ENCODE measurements around the gene RBM3. TPM values are rescaled to one million over a fixed set of nuclear protein-coding genes. Genes with fewer than 3 reads are reported as not detected.
"Not testable (repeated sequence)": the region's sequence is repeated elsewhere in the genome, so short reads cannot be mapped to it uniquely, and the experiment has no call there.

Gene RBM3
- 305 TPM for polyA plus RNA-seq (ENCODE audit: insufficient read length)

- peak; percentile 84 for DNase-seq (ENCODE audit: low read depth)
Measured at GRCh38 chrX:48574270-48575266, at the start of gene RBM3. Gene RBM3 (plus strand): TSS chrX:48574484. CDS start chrX:48575181, 697 bp downstream.

- not testable (repeated sequence) for DNase-seq (ENCODE audit: low read depth)
Measured at GRCh38 chrX:48525853-48526252, 48.4 kb upstream of the RBM3 start.

GRCh38 chrX:48530736-48531135 lies 43.5 kb upstream of the RBM3 start:
- no peak for DNase-seq (ENCODE audit: low read depth)

- no peak for DNase-seq (ENCODE audit: low read depth)
Measured at GRCh38 chrX:48531358-48531959, 42.8 kb upstream of the RBM3 start.

GRCh38 chrX:48532161-48532560 lies 42.1 kb upstream of the RBM3 start:
- DNase-seq (ENCODE audit: low read depth) = no peak

- DNase-seq (ENCODE audit: low read depth) = no peak
Measured at GRCh38 chrX:48533165-48533564, 41.1 kb upstream of the RBM3 start.

GRCh38 chrX:48538641-48539344 lies 35.5 kb upstream of the RBM3 start:
- no peak for DNase-seq (ENCODE audit: low read depth)

GRCh38 chrX:48539345-48540027 lies 34.8 kb upstream of the RBM3 start, which contains the start of gene TBC1D25:
Gene TBC1D25 (plus strand): TSS chrX:48539714. CDS start chrX:48539798, 84 bp downstream.
- DNase-seq (ENCODE audit: low read depth) = peak; percentile 80

GRCh38 chrX:48540028-48540375 lies 34.3 kb upstream of the RBM3 start:
- no peak for DNase-seq (ENCODE audit: low read depth)

- no peak for DNase-seq (ENCODE audit: low read depth)
Measured at GRCh38 chrX:48540480-48540879, 33.8 kb upstream of the RBM3 start.

- DNase-seq (ENCODE audit: low read depth) = no peak
Measured at GRCh38 chrX:48541140-48541814, 33.0 kb upstream of the RBM3 start.

- no peak for DNase-seq (ENCODE audit: low read depth)
Measured at GRCh38 chrX:48548871-48549270, 25.4 kb upstream of the RBM3 start.

GRCh38 chrX:48555731-48556325 lies 18.5 kb upstream of the RBM3 start:
- DNase-seq (ENCODE audit: low read depth) = not testable (repeated sequence)

- no peak for DNase-seq (ENCODE audit: low read depth)
Measured at GRCh38 chrX:48558271-48558670, 16.0 kb upstream of the RBM3 start.

GRCh38 chrX:48559636-48560035 lies 14.6 kb upstream of the RBM3 start:
- no peak for DNase-seq (ENCODE audit: low read depth)

GRCh38 chrX:48560056-48560455 lies 14.2 kb upstream of the RBM3 start:
- DNase-seq (ENCODE audit: low read depth) = no peak

GRCh38 chrX:48560681-48561080 lies 13.6 kb upstream of the RBM3 start:
- no peak for DNase-seq (ENCODE audit: low read depth)

GRCh38 chrX:48569958-48570357 lies 4.3 kb upstream of the RBM3 start:
- no peak for DNase-seq (ENCODE audit: low read depth)

GRCh38 chrX:48573690-48574269 lies 504 bp upstream of the RBM3 start:
- DNase-seq (ENCODE audit: low read depth) = peak; percentile 17

- no peak for DNase-seq (ENCODE audit: low read depth)
Measured at GRCh38 chrX:48575642-48576041, 1.4 kb downstream of the RBM3 start.

All from forelimb muscle (tissue), 1 donor.